HepG2 (cell line): ENCODE data around the gene ARHGAP9. TPM values are rescaled to one million over a fixed set of nuclear protein-coding genes. Genes with fewer than 3 reads are reported as not detected.

Experiments used
- ATAC-seq: fragments of 200-7000 bp; cut with Tn5 transposase; 3 replicates; pipeline ENCODE4 v1.9.1; 2020; ENCODE audit warnings: mild to moderate bottlenecking, moderate library complexity
- BruUV-seq: library from RNA; stranded (reverse); fragments of 400-500 nt; replicated peaks from 2 replicates; lab custom pipeline; 2021; lab: Mats Ljungman, UMichigan
- CTCF ChIA-PET: fragments of 300-600 bp; formaldehyde crosslinking; extraction: SDS; loops from one replicate; lab custom pipeline; 2021; ENCODE audit warnings: low total read pairs, inconsistent platforms, low intra/inter-chr PET ratio; lab: Yijun Ruan, JAX
- POLR2A ChIA-PET: fragments of 350-600 bp; sonication (Branson Sonifier 250); formaldehyde crosslinking; loops from one replicate; lab custom pipeline; 2020; ENCODE audit warnings: antibody characterized with exemption, inconsistent platforms; lab: Yijun Ruan, JAX
- DNase-seq: peaks from one replicate; pipeline ENCODE4 v3.0.0-alpha.2; 2015; ENCODE audit warnings: low spot score
- FAIRE-seq: peaks from 3 replicates; lab custom pipeline; 2011; peaks lifted over from hg19 to GRCh38; lab: Jason Lieb, UNC
- H2AFZ ChIP-seq: one replicate; pipeline ENCODE4 v1.6.1; 2011; ENCODE audit warnings: low read length, inconsistent platforms
- H3K27ac ChIP-seq: fragments of 300-600 bp; 3 replicates; pipeline ENCODE4 v1.8.0; 2011; ENCODE audit warnings: mixed run types, mild to moderate bottlenecking, mixed read lengths, low read length, inconsistent platforms; ENCODE audit not compliant: insufficient read depth; ENCODE audit errors: extremely low read length
- H3K27me3 ChIP-seq, 2 experiments: fragments of 200-600 bp in 1 of 2; 2 replicates in 1 of 2; 3 replicates in 1 of 2; pipeline versions ENCODE4 v1.6.0 to v1.8.0; 2011; ENCODE audit warnings: low read length in 2 of 2, mild to moderate bottlenecking in 2 of 2, moderate library complexity in 2 of 2, inconsistent platforms in 1 of 2; ENCODE audit not compliant: insufficient read depth in 2 of 2, control insufficient read depth in 1 of 2
- H3K36me3 ChIP-seq, 2 experiments: fragments of 200-600 bp in 1 of 2; replicated peaks in 1 of 2; 2 replicates in 1 of 2; 3 replicates in 1 of 2; pipeline versions ENCODE4 v1.5.1 to v1.8.0; 2011; ENCODE audit warnings: low read length in 2 of 2, inconsistent platforms in 1 of 2; ENCODE audit not compliant: insufficient read depth in 2 of 2, control insufficient read depth in 1 of 2
- H3K4me1 ChIP-seq: 2 replicates; pipeline ENCODE4 v1.5.1; 2012; ENCODE audit warnings: low read length, inconsistent platforms; ENCODE audit not compliant: insufficient read depth
- H3K4me2 ChIP-seq: 2 replicates; pipeline ENCODE4 v1.6.0; 2011; ENCODE audit warnings: low read depth, low read length, inconsistent platforms
- H3K4me3 ChIP-seq, 3 experiments: fragments of 200-600 bp in 1 of 3; sonication (generic), shearing (Covaris generic) in 1 of 3; replicated peaks in 1 of 3; 2 replicates each; pipeline ENCODE4 v1.5.1; 2011 to 2016; ENCODE audit warnings: low read length in 3 of 3, inconsistent platforms in 2 of 3, low read depth in 2 of 3, mild to moderate bottlenecking in 2 of 3, control low read depth in 1 of 3, mixed read lengths in 1 of 3; ENCODE audit not compliant: insufficient read depth in 1 of 3
- H3K79me2 ChIP-seq: one replicate; pipeline ENCODE4 v1.6.1; 2011; ENCODE audit warnings: low read length, inconsistent platforms; ENCODE audit not compliant: insufficient read depth
- H3K9ac ChIP-seq: 2 replicates; pipeline ENCODE4 v1.6.0; 2011; ENCODE audit warnings: mild to moderate bottlenecking, low read depth, low read length, inconsistent platforms; ENCODE audit not compliant: insufficient read depth
- H3K9me3 ChIP-seq: 2 replicates; pipeline ENCODE4 v1.5.1; 2012; ENCODE audit warnings: mild to moderate bottlenecking, low read length
- H4K20me1 ChIP-seq: 2 replicates; pipeline ENCODE4 v1.6.0; 2011; ENCODE audit warnings: inconsistent platforms, mild to moderate bottlenecking, low read length, moderate library complexity; ENCODE audit not compliant: insufficient read depth
- ATM ChIP-seq: fragments of 450-650 bp; IDR thresholded peaks from 2 replicates; pipeline ENCODE4 v1.7.1; 2017; ENCODE audit warnings: mild to moderate bottlenecking, borderline replicate concordance
- BHLHE40 ChIP-seq: IDR thresholded peaks from 2 replicates; pipeline ENCODE4 v1.6.1; 2011; ENCODE audit warnings: low read length, improper control_type of control experiment
- HNRNPK ChIP-seq: fragments of 200-400 bp; formaldehyde crosslinking; IDR thresholded peaks from 2 replicates; pipeline ENCODE4 v1.6.1; 2018; ENCODE audit warnings: low read length, low read depth, moderate library complexity, mild to moderate bottlenecking; ENCODE audit not compliant: poor library complexity, severe bottlenecking
- HOXA7 ChIP-seq: sonication (generic); formaldehyde crosslinking; IDR thresholded peaks from 2 replicates; pipeline ENCODE4 v1.8.1; 2022; ENCODE audit warnings: mild to moderate bottlenecking, missing genetic modification reagents, moderate library complexity
- ISL2 ChIP-seq: sonication (generic); formaldehyde crosslinking; IDR thresholded peaks from 2 replicates; pipeline ENCODE4 v1.5.0; 2020; ENCODE audit warnings: missing genetic modification reagents
- PHF8 ChIP-seq: sonication (generic); formaldehyde crosslinking; IDR thresholded peaks from 2 replicates; pipeline ENCODE4 v1.5.0; 2020; ENCODE audit warnings: missing genetic modification reagents
- TGIF2 ChIP-seq: IDR thresholded peaks from 2 replicates; pipeline ENCODE4 v1.6.1; 2016; ENCODE audit warnings: control low read depth, missing compliant biosample characterization
- ZBTB7A ChIP-seq: sonication (generic); formaldehyde crosslinking; IDR thresholded peaks from 2 replicates; pipeline ENCODE4 v1.8.0; 2022; ENCODE audit warnings: mild to moderate bottlenecking, missing genetic modification reagents
- ZC3H4 ChIP-seq: sonication (generic); formaldehyde crosslinking; IDR thresholded peaks from 2 replicates; pipeline ENCODE4 v1.4.0; 2020; ENCODE audit warnings: missing genetic modification reagents, borderline replicate concordance
- ZNF235 ChIP-seq: sonication (generic); formaldehyde crosslinking; IDR thresholded peaks from 2 replicates; pipeline ENCODE4 v1.8.1; 2023; ENCODE audit warnings: mild to moderate bottlenecking, missing genetic modification reagents, borderline replicate concordance
- ZNF263 ChIP-seq: sonication (generic); formaldehyde crosslinking; IDR thresholded peaks from 2 replicates; pipeline ENCODE4 v1.4.0; 2020; ENCODE audit warnings: missing genetic modification reagents
- WGBS: methylation state at CpG from one replicate; pipeline ENCODE4 v1.1.6; 2017; ENCODE audit warnings: low lambda C conversion rate; 5-methylcytosine and 5-hydroxymethylcytosine counted together
- in situ Hi-C: cut with HindIII; loops from 2 replicates; pipeline ENCODE4 v1.10.0; 2017; ENCODE audit warnings: low pct_unique_long_range_greater_than_20kb; ENCODE audit not compliant: extremely low pct_ligation_motif_present
- intact Hi-C: fragments of 100-400 bp; cut with micrococcal nuclease; formaldehyde crosslinking; loops from one replicate; pipeline ENCODE4 v1.10.0; 2022; ENCODE audit not compliant: unreplicated experiment
- polyA plus RNA-seq, 8 experiments: library from polyadenylated mRNA; depleted of rRNA in 3 of 8; stranded (reverse) in 7 of 8; unstranded in 1 of 8; fragments of >200 nt; fragmentation: Illumina TruSeq in 4 of 8; extraction: Trizol in 4 of 8; gene quantifications; 2 replicates each; pipeline versions ENCODE4 v1.2.1 to v1.2.3, GENCODE V29; 2011 to 2016; ENCODE audit warnings: low read depth in 4 of 8, missing spikeins in 1 of 8, mixed read lengths in 1 of 8; ENCODE audit not compliant: insufficient read depth in 1 of 8
- total RNA-seq, 5 experiments: library from RNA; depleted of rRNA; stranded (reverse); fragments of >200 nt; fragmentation: Illumina TruSeq; extraction: Trizol; gene quantifications; 2 replicates each; pipeline ENCODE4 v1.2.3, GENCODE V29; 2016; ENCODE audit warnings: low read depth in 1 of 5
- TF ChIP-seq, protein P1 (sequence below): sonication (generic); formaldehyde crosslinking; IDR thresholded peaks from 2 replicates; pipeline ENCODE4 v1.5.0; 2020; ENCODE audit warnings: mild to moderate bottlenecking, missing genetic modification reagents, borderline replicate concordance
- TF ChIP-seq, protein P2 (sequence below): sonication (generic); formaldehyde crosslinking; IDR thresholded peaks from 2 replicates; pipeline ENCODE4 v1.8.0; 2022; ENCODE audit warnings: mild to moderate bottlenecking, missing genetic modification reagents
- TF ChIP-seq, protein P3 (sequence below): IDR thresholded peaks from 2 replicates; pipeline ENCODE4 v1.6.1; 2012; ENCODE audit warnings: inconsistent platforms
- TF ChIP-seq, protein P4 (sequence below): sonication (generic); formaldehyde crosslinking; IDR thresholded peaks from 2 replicates; pipeline ENCODE4 v1.8.0; 2022; ENCODE audit warnings: missing genetic modification reagents, mild to moderate bottlenecking, moderate library complexity, borderline replicate concordance

ARHGAP9 gene
- total and polyA plus RNA-seq, 2 of the 13 experiments (the other 11 are each of a cell fraction or from before 2014, with no cell fraction given): 0.18 to 1.2 TPM

DNA sequence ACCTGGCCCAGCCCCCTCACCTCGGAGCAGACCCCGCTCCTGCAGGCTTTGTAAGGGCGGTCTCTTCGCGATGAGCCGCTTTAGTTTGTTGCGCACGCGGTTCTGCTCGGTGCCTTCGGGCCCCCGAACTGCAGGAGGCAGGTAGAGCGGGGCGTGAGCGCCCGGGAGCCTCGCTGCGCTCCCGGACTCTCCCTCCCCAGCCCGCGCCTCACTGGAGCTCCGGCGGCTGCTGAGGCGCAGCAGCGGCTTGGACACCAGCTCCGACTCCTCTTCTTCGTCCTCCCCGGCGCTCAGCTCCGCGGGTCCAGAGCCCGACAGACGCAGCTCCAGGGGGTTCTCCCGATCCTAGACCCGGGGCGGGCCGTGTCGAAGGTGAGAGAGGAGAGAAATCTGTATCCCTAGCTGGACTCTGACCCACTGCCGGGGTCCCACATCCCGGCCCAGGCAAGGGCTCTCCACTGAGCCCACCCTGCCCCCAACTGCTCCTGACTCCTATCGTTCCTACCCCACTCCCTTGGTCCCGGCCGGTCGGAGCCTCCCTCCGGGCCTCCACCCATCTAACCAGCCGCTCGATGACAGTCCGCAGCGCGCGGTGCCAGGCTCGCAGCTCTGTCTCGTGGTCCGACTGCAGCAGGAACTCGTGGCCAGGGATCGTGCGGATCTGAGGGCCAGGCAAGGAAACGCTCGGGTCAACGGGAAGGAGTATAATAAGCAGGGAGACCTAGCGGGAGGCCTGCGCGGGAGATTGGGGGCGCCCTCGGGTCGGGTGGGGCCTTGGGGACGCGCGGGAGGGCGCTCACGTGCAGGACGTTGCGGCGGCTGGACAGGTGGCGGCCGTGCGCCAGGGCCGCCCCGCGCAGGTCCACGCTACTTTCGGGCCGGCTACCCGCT, 4.2 kb downstream of the ARHGAP9 start:
- in situ Hi-C loops (no loop called here), intact Hi-C loops (no loop called here)
- H2AFZ ChIP-seq: no peak overlapping the region
- no peaks in the 10 kb centered on the region for H3K79me2 ChIP-seq
- no peak for FAIRE-seq
- ChIA-PET CTCF (no interaction called here), POLR2A (interaction anchor here (1.2 to 2.0 kb wide), 2 partner anchors 12 to 45 kb away, joined by 4 read pairs; partner anchors contain the start of genes DDIT3 and MARS1)
- H3K27ac ChIP-seq: no peak overlapping the region
- peak overlapping the region in 2 of 3 experiments; percentile 27 to 63; a peak in 3 of 6 replicates for H3K4me3 ChIP-seq
- H3K36me3 ChIP-seq: no peaks in the 10 kb centered on the region
- no peak for DNase-seq
- no peaks in the 10 kb centered on the region for H4K20me1 ChIP-seq
- no peak overlapping the region for H3K9ac ChIP-seq
- peak overlapping the region; percentile 67 for H3K4me2 ChIP-seq
- ATAC-seq: peak; percentile 59
- no peaks in the 10 kb centered on the region for H3K9me3 ChIP-seq
- BruUV-seq: no TSS peak
- 25% methylated on average over 46 of the region's 84 CpGs for WGBS
- H3K4me1 ChIP-seq: peaks cover 47% of the 10 kb centered on the region
- H3K27me3 ChIP-seq: peaks cover 8 to 70% of the 10 kb centered on the region in 2 experiments
- TF ChIP-seq, protein P1, sequence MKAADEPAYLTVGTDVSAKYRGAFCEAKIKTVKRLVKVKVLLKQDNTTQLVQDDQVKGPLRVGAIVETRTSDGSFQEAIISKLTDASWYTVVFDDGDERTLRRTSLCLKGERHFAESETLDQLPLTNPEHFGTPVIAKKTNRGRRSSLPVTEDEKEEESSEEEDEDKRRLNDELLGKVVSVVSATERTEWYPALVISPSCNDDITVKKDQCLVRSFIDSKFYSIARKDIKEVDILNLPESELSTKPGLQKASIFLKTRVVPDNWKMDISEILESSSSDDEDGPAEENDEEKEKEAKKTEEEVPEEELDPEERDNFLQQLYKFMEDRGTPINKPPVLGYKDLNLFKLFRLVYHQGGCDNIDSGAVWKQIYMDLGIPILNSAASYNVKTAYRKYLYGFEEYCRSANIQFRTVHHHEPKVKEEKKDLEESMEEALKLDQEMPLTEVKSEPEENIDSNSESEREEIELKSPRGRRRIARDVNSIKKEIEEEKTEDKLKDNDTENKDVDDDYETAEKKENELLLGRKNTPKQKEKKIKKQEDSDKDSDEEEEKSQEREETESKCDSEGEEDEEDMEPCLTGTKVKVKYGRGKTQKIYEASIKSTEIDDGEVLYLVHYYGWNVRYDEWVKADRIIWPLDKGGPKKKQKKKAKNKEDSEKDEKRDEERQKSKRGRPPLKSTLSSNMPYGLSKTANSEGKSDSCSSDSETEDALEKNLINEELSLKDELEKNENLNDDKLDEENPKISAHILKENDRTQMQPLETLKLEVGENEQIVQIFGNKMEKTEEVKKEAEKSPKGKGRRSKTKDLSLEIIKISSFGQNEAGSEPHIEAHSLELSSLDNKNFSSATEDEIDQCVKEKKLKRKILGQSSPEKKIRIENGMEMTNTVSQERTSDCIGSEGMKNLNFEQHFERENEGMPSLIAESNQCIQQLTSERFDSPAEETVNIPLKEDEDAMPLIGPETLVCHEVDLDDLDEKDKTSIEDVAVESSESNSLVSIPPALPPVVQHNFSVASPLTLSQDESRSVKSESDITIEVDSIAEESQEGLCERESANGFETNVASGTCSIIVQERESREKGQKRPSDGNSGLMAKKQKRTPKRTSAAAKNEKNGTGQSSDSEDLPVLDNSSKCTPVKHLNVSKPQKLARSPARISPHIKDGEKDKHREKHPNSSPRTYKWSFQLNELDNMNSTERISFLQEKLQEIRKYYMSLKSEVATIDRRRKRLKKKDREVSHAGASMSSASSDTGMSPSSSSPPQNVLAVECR: peak; percentile 41
- TF ChIP-seq, protein P2, sequence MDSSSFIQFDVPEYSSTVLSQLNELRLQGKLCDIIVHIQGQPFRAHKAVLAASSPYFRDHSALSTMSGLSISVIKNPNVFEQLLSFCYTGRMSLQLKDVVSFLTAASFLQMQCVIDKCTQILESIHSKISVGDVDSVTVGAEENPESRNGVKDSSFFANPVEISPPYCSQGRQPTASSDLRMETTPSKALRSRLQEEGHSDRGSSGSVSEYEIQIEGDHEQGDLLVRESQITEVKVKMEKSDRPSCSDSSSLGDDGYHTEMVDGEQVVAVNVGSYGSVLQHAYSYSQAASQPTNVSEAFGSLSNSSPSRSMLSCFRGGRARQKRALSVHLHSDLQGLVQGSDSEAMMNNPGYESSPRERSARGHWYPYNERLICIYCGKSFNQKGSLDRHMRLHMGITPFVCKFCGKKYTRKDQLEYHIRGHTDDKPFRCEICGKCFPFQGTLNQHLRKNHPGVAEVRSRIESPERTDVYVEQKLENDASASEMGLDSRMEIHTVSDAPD (CRISPR knock-in tag): no peak
- TF ChIP-seq ZNF235 (CRISPR knock-in tag) (no peak), HNRNPK (peak; percentile 43), ATM (no peak), ISL2 (no peak), HOXA7 (CRISPR knock-in tag) (no peak), TGIF2 (CRISPR knock-in tag) (no peak), PHF8 (peak; percentile 24; the same call in 1 of the 2 replicates), ZBTB7A (0 out of 2 replicates have a peak, but pooled peaks have one; percentile 34), ZC3H4 (CRISPR knock-in tag) (no peak), BHLHE40 (peak; percentile 62; the same call in 1 of the 2 replicates), ZNF263 (peak; percentile 74)
- TF ChIP-seq, protein P3, sequence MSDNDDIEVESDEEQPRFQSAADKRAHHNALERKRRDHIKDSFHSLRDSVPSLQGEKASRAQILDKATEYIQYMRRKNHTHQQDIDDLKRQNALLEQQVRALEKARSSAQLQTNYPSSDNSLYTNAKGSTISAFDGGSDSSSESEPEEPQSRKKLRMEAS: peak; percentile 52; the same call in 1 of the 2 replicates
- TF ChIP-seq, protein P4, sequence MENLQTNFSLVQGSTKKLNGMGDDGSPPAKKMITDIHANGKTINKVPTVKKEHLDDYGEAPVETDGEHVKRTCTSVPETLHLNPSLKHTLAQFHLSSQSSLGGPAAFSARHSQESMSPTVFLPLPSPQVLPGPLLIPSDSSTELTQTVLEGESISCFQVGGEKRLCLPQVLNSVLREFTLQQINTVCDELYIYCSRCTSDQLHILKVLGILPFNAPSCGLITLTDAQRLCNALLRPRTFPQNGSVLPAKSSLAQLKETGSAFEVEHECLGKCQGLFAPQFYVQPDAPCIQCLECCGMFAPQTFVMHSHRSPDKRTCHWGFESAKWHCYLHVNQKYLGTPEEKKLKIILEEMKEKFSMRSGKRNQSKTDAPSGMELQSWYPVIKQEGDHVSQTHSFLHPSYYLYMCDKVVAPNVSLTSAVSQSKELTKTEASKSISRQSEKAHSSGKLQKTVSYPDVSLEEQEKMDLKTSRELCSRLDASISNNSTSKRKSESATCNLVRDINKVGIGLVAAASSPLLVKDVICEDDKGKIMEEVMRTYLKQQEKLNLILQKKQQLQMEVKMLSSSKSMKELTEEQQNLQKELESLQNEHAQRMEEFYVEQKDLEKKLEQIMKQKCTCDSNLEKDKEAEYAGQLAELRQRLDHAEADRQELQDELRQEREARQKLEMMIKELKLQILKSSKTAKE (CRISPR knock-in tag): 0 out of 2 replicates have a peak, but pooled peaks have one; percentile 17
